ENCODE data around the gene FAF1.
"Not testable (repeated sequence)": the region's sequence is repeated elsewhere in the genome, so short reads cannot be mapped to it uniquely, and the experiment has no call there.

The FAF1 gene

DNA sequence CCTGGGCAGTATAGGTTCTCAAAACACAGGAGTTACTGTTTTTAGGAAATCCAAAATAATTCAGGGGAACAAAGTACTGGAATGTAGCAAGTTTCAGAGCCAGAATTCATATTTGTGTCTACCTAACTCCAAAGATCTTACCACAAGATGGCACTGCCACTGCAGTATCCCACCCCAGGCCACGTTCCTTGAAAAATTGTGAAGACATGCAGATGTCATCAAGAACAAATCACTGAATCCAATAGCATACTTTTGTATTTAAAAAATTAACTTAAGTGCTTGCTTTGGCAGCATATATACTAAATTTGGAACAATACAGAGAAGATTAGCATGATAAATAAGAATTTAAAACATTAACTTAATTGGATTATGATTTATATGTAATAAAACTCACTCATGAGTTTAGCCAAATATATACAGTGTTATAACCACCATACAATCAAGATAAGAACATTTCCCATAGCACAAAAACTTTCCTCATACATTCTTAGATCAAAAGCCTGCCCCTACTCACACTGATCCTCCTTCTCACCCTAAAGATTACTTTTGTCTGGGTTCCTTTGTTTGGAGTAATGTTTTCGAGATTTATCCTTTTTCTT is 209.9 kb downstream of the FAF1 start:
- DNase-seq, result no peak

- DNase-seq, result no peak
Measured at GRCh38 chr1:50747394-50747793, 212.7 kb downstream of the FAF1 start.

- DNase-seq, result no peak
Measured at GRCh38 chr1:50742523-50742922, 217.5 kb downstream of the FAF1 start.

- DNase-seq, result no peak
Measured at GRCh38 chr1:50739125-50739524, 220.9 kb downstream of the FAF1 start.

DNA sequence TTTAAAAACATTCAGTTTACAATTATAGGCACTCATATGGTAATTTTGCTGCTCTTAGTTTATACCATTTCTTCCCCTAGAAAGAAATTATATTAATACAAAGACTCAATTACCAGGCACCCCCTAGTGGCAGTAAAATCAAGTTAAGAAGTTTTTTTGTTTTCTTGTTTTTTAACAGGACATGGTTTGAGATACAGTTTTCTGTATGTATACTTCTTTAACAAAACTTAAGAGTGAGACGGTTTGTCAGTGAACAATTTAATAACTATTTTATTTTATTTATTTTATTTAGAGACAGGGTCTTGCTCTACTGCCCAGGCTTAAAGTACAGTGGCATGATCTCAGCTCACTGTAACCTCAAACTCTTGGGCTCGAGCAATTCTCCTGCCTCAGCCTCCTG is 224.6 kb downstream of the FAF1 start:
- peak; percentile 18 for DNase-seq

DNA sequence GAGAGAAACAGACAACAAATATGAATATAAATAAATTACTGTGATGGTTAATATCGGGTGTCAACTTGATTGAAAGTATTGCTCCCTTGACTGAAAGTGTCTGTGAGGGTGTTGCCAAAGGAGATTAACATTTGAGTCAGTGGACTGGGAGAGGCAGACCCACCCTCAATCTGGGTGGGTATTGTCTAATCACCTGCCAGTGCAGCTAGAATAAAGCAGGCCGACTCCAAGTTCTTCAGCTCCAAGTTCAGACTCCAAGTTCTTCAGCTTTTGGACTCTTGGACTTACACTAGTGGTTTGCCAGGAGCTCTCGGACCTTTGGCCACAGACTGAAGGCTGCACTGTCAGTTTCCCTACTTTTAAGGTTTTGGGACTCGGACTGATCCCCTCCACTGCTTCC is 232.5 kb downstream of the FAF1 start:
- not testable (repeated sequence) for DNase-seq

DNA sequence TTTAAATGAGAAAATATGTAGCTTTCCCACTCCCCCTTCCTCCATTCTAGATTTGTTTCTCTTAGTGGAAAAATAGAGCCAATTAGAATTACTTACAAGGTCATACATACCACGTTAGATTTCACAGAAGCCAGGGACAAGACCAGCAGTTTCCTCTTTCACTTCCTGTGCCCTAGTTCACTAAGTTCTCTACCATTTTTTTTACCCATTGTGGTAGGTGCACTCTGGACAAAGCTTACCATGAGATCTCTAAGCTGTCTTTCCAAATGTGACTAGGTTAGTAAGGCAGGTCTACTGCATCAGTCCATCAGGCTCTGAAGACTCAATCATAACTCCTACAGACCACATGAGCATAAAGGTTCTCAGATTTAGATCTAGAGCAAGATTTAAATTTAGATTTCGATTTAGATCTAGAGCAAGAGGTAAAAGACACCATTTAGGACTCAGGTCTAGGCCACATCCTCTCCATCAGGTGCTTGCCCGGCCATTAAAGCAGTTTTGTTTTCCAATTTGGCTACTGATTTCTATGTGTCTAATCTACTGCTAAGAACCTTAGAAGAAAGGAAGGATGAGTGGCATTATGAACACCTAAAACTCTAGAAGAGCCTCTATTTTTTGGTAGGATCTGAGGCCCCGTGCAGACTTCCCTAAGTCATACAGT is 235.3 kb downstream of the FAF1 start:
- DNase-seq, result no peak

DNA sequence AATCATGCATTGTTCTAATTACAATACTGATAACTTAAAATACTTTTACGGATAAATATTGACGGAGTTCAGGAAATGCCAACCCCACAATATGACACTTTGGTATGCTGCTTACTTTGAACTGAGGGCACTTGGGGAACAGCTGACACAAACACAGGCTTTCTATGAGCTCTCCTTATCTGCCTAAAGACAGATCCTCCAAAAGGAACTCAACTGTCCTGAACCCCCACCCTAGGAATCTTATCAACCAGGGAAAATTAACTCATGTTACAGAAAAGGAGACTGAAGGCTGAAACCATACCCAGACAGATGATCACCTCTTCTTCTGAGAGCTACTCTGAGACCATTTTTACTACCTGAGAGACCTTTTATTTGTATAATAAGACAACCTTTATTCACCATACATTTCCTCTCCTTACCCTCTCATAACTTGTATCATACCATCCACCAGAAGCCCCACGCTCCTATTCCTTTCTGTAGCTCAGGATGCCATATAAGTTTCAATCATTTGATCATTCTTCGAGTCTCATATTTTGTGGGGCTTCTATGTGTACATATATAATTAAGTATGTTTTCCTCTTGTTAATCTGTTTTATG is 239.5 kb downstream of the FAF1 start:
- DNase-seq, result no peak

- no peak for DNase-seq
Measured at GRCh38 chr1:50719126-50719525, 240.9 kb downstream of the FAF1 start.

DNA sequence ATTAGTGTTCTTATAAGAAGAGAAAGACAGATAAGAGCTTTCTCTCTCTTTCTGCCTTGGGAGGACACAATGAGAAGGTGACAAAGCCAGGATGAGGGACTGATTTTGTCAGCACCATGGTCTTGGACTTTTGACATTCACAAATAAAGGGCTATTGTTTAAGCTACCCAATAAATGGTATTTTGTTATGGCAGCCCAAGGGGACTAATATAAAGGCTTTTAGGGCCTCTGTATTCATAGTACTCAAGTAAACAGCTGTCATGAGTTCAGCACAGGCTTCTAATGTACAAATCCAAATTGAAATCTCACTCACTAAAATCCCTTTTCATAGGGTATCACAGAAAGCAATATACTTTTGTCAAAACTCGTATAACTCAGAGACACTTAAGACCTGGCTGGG is 242.7 kb downstream of the FAF1 start:
- no peak for DNase-seq

DNA sequence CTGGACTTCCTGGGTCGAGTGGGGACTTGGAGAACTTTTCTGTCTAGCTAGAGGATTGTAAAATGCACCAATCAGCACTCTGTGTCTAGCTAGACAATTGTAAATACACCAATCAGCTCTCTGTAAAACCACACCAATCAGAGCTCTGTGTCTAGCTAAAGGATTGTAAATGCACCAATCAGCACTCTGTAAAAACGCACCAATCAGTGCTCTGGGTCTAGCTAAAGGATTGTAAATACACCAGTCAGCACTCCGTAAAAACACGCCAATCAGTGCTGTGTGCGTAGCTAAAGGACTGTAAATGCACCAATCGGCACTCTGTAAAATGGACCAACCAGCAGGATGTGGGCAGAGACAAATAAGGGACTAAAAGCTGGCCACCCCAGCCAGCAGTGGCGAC is 243.6 kb downstream of the FAF1 start:
- DNase-seq, result not testable (repeated sequence)

GRCh38 chr1:50710099-50710498 is 250.0 kb downstream of the FAF1 start:
- DNase-seq, result no peak

DNA sequence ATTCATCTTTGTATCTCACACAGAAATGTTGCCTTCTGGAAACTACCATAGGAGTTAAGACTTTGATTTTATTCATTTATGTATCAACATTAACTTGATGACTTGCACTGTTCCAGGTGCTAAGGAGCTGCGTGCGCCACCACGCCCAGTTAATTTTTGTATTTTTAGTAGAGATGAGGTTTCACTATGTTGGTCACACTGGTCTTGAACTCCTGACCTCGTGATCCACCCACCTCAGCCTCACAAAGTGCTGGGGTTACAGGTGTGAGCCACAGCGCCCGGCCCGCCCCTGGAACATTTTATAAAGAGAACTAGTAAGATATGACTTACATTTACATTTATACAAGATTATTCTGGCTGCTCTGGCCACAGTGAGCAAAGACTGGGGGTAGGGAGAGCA is 252.2 kb downstream of the FAF1 start:
- DNase-seq, result no peak

DNA sequence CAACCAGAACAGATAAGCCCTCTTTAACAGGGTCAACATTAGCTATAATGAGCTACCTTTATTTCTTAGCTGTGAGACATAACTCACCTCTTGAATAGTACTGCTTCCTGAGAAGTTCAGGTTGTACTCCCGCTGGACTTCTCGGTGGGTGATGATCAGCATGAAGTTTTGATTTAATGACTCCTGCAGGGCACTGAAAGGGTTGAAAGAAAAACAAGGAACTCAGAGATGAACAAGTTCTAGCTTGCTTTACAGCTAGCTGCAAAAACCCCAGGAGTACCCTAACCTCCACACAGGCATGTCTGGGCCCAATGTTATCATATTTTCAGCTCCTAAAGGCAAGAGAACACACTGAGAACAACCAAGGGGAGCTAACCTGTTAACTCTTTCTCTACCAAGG is 254.4 kb downstream of the FAF1 start:
- DNase-seq, result peak; percentile 76

DNA sequence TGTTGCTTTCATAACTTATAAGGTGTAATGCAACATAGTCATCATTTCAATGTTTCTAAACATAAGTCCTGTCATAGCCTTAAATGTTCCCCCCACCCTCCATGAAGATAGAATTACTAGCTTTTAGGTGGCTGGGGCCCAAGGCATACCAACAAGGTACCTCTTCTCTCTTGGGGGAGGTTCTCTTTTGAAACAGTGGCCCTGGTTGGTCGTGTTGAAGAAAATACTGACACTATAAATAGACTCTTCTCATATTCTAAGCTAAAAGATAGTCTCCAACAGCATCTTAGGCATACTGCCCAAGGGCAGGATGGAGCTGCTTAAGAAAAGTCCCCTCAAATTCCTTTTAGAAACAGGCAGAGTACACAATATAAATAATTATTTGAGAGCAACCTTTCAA is 255.0 kb downstream of the FAF1 start:
- DNase-seq, result peak; percentile 57

GRCh38 chr1:50704126-50704525 is 255.9 kb downstream of the FAF1 start:
- DNase-seq, result peak; percentile 57

- DNase-seq, result no peak
Measured at GRCh38 chr1:50703240-50703639, 256.8 kb downstream of the FAF1 start.

- DNase-seq, result no peak
Measured at GRCh38 chr1:50702395-50702794, 257.7 kb downstream of the FAF1 start.

DNA sequence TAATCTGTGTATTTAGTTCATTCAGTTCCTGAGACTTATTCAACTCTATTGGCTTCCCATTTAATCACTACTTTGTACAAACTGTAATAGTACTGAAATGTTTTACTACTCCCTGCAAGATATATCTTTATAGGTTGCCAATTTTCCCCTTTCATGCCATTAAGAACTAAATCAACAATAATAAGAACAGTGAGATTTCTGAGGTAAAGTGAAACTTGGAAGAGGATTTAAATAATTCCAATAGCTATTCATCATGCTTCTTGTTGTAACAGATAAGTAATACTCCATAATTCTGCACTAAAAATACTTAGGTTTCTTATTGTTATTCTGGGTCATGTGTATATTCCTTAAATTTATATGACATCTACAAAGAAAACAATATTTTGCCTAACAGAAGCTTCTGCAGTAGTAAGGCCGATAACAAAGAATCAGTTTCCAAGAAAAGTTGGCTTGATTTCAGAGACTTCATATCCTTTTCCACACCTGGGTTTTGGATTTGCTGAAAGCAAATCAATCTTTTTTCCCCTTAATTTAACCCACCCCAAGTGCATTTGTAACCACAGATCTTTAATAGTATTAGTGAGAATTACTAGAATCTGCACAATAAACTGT is 258.3 kb downstream of the FAF1 start:
- DNase-seq, result peak; percentile 5

DNA sequence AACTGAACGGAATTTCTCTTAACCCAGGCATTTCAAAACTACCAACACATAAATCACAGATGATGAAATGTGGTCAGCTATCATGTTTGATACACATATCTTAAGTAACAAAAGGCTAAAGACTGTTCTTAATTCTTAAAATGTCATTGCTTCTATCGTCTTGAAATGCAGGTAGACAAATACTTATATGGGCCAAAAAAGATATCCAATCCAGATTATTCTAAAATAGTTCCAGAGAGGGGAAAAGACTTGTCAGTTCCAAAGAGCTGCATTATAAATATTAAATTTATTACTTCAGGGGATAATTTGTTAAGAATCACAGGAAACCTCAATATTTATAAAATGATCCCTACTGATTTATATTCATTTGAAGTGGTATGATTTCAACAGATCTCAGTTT is 259.4 kb downstream of the FAF1 start:
- no peak for DNase-seq

GRCh38 chr1:50700214-50700613 is 259.9 kb downstream of the FAF1 start:
- peak; percentile 73 for DNase-seq

- DNase-seq, result no peak
Measured at GRCh38 chr1:50699795-50700194, 260.3 kb downstream of the FAF1 start.

GRCh38 chr1:50697440-50698421 is 262.3 kb downstream of the FAF1 start:
- no peak for DNase-seq

Data from NCI-H2171 (cell line).